ENCODE data around the gene ALPK3. TPM values are rescaled to one million over a fixed set of nuclear protein-coding genes. Genes with fewer than 3 reads are reported as not detected.
A peak's percentile ranks its signal among the peaks of the same experiment; 100 is the strongest.

Gene ALPK3
- total RNA-seq, 6 donors from 2014 or later = 7.9 to 36.4 (median 13.0) TPM

DNA sequence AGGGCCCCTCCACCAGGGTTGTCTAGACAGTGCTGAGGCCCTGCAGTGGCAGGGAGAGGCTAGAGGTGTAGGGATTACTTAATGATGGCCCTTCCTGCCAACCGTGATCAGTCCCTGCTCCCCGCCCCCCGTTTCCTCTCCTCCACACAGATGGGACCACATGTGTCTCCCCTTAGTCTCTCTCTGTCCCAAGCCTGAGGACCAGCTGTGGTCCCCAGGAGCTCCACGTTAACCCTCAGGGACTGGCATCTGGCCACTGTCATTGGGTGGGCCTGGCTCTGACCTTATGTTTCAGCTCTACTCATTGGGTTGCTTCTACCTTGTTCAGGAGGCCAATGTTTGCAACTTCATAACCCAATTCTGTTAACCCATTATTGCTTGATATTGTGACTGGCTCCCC lies 6.0 kb upstream of the ALPK3 start:
- Histone ChIP-seq H3K4me3 (no peak overlapping the region), H3K27me3 (no peaks in the 10 kb centered on the region), H3K27ac (no peak overlapping the region), H3K36me3 (peaks cover 0 to 2% (median 0%) of the 10 kb centered on the region in 4 donors), H3K4me1 (peaks cover 0 to 7% (median 0%) of the 10 kb centered on the region in 4 donors), H3K9me3 (no peaks in the 10 kb centered on the region)
- no peak for DNase-seq
- no peak for ATAC-seq (ENCODE audit: low FRiP score in 2 of 2)
- TF ChIP-seq POLR2A (IDR thresholded peaks at IDR 0.05) (no peak), EP300 (IDR thresholded peaks at IDR 0.05) (no peak), POLR2AphosphoS5 (IDR thresholded peaks at IDR 0.05) (no peak)
- TF ChIP-seq, protein P1, sequence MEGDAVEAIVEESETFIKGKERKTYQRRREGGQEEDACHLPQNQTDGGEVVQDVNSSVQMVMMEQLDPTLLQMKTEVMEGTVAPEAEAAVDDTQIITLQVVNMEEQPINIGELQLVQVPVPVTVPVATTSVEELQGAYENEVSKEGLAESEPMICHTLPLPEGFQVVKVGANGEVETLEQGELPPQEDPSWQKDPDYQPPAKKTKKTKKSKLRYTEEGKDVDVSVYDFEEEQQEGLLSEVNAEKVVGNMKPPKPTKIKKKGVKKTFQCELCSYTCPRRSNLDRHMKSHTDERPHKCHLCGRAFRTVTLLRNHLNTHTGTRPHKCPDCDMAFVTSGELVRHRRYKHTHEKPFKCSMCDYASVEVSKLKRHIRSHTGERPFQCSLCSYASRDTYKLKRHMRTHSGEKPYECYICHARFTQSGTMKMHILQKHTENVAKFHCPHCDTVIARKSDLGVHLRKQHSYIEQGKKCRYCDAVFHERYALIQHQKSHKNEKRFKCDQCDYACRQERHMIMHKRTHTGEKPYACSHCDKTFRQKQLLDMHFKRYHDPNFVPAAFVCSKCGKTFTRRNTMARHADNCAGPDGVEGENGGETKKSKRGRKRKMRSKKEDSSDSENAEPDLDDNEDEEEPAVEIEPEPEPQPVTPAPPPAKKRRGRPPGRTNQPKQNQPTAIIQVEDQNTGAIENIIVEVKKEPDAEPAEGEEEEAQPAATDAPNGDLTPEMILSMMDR (IDR thresholded peaks at IDR 0.05) = no peak
- WGBS, 2 donors = 75 to 80% methylated on average over 4 of the region's 4 CpGs

DNA sequence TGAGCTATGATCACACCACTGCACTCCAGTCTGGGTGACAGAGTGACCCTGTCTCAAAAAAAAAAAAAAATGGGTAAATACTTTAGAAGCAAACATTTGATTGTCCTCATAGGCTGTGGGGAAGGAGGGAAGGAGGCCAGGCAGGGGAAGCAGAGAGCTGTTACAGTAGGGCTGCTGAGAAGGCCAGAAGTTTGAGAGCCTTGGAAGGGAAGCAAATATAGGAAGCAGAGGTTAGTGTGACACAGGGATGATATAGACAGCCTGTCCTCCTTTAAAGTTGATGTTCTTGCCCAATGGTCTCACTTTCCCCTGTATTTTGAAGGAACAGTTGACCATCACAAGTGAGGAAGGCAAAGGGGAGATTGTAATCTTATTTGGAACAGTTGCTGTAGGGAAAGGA lies 5.3 kb upstream of the ALPK3 start:
- Histone ChIP-seq H3K27ac (no peak overlapping the region), H3K4me1 (peaks cover 2 to 11% (median 3%) of the 10 kb centered on the region in 4 donors), H3K4me3 (no peak overlapping the region), H3K36me3 (no peaks in the 10 kb centered on the region), H3K27me3 (no peaks in the 10 kb centered on the region), H3K9me3 (no peaks in the 10 kb centered on the region)
- TF ChIP-seq EP300 (IDR thresholded peaks at IDR 0.05) = peak in 1 of 4 donors; percentile 30
- TF ChIP-seq, protein P1 (IDR thresholded peaks at IDR 0.05) = no peak
- ATAC-seq (ENCODE audit: low FRiP score in 2 of 2) (peak in 1 of 2 donors; percentile 47), DNase-seq (no peak)

DNA sequence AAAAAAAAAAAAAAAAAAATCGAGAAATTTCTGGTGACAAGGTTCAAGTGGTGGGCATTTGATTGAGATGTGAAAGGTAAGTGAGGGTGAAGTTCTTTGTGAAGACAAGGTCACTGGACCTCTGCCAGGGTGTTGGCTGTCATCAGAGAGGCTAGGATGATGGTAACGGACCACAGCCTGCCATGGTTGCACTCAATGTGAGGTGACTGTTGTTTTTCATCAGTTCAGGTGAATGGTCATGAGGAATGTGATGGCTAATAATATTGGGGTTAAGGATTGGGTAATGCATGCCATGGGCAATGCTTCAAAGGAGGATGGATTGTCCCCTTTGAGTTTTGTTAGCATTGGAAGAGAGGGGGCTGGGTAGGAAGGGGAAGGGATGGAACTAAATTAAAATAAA lies 4.3 kb upstream of the ALPK3 start:
- Histone ChIP-seq H3K27me3 (no peaks in the 10 kb centered on the region), H3K4me3 (no peak overlapping the region), H3K36me3 (no peaks in the 10 kb centered on the region), H3K4me1 (peaks cover 10 to 15% (median 12%) of the 10 kb centered on the region in 4 donors), H3K9me3 (no peaks in the 10 kb centered on the region), H3K27ac (no peak overlapping the region)
- DNase-seq (no peak), ATAC-seq (ENCODE audit: low FRiP score in 2 of 2) (no peak)
- WGBS, 2 donors = 82 to 89% methylated on average over 2 of the region's 2 CpGs
- no peak for TF ChIP-seq POLR2AphosphoS5 (IDR thresholded peaks at IDR 0.05)
- TF ChIP-seq, protein P1 (IDR thresholded peaks at IDR 0.05) = no peak
- TF ChIP-seq POLR2A (IDR thresholded peaks at IDR 0.05) = no peak
- TF ChIP-seq EP300 (IDR thresholded peaks at IDR 0.05) = no peak

DNA sequence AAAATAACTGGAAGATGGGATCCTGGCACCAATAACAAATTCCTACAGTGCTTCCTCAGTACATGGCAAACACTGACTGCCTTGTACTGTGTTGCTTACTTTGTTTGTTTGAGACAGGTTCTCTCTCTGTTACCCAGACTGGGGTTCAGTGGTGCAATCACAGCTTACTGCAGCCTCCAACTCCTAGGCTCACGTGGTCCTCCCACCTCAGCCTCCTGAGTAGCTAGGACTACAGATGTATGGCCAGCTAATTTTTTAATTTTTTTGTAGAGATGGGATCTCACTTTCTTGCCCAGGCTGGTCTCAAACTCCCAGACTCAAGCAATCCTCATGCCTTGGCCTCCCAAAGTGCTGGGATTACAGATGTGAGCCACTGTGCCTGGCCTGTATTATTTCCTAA lies 3.7 kb upstream of the ALPK3 start:
- no peak for DNase-seq
- no peaks in the 10 kb centered on the region for H3K9me3 ChIP-seq
- H3K27me3 ChIP-seq = no peaks in the 10 kb centered on the region
- 92 to 100% methylated on average over 1 of the region's 1 CpG for WGBS, 2 donors
- H3K4me1 ChIP-seq = peaks cover 16 to 21% (median 18%) of the 10 kb centered on the region in 4 donors
- TF ChIP-seq, protein P1 (IDR thresholded peaks at IDR 0.05) = no peak
- TF ChIP-seq POLR2A (IDR thresholded peaks at IDR 0.05) (no peak), POLR2AphosphoS5 (IDR thresholded peaks at IDR 0.05) (no peak), EP300 (IDR thresholded peaks at IDR 0.05) (no peak)
- no peak for ATAC-seq (ENCODE audit: low FRiP score in 2 of 2)
- no peak overlapping the region for H3K27ac ChIP-seq
- no peaks in the 10 kb centered on the region for H3K36me3 ChIP-seq
- no peak overlapping the region for H3K4me3 ChIP-seq

DNA sequence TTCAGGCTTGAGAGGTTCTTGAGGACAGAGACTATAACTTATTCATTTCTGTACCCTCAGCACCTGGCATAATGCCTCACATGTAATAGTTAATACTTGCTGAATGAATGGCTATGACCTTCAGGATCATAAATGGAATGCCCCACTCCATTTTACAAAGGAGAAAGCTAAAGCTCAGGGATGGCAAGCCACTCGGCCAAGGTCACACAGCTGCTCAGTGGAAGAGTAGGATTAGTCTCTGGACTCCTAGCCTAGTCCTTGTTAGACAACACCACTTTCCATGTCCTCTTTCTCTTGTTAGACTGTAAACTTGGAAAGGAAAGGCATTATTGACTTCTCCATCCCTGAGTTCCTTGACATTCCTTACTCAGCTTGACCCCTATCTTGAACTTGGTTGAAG lies 3.2 kb upstream of the ALPK3 start:
- Histone ChIP-seq H3K9me3 (no peaks in the 10 kb centered on the region), H3K4me1 (peaks cover 21 to 25% (median 23%) of the 10 kb centered on the region in 4 donors), H3K27ac (no peak overlapping the region), H3K27me3 (no peaks in the 10 kb centered on the region), H3K4me3 (no peak overlapping the region), H3K36me3 (no peaks in the 10 kb centered on the region)
- TF ChIP-seq POLR2AphosphoS5 (IDR thresholded peaks at IDR 0.05) = no peak
- no peak for TF ChIP-seq POLR2A (IDR thresholded peaks at IDR 0.05)
- TF ChIP-seq, protein P1 (IDR thresholded peaks at IDR 0.05) = no peak
- no peak for TF ChIP-seq EP300 (IDR thresholded peaks at IDR 0.05)
- ATAC-seq (ENCODE audit: low FRiP score in 2 of 2) (no peak), DNase-seq (no peak)
- whole genome bisulfite sequencing, 2 donors = 82 to 89% methylated on average over 1 of the region's 1 CpG
